ENCODE measurements around the gene KHK.

DNA sequence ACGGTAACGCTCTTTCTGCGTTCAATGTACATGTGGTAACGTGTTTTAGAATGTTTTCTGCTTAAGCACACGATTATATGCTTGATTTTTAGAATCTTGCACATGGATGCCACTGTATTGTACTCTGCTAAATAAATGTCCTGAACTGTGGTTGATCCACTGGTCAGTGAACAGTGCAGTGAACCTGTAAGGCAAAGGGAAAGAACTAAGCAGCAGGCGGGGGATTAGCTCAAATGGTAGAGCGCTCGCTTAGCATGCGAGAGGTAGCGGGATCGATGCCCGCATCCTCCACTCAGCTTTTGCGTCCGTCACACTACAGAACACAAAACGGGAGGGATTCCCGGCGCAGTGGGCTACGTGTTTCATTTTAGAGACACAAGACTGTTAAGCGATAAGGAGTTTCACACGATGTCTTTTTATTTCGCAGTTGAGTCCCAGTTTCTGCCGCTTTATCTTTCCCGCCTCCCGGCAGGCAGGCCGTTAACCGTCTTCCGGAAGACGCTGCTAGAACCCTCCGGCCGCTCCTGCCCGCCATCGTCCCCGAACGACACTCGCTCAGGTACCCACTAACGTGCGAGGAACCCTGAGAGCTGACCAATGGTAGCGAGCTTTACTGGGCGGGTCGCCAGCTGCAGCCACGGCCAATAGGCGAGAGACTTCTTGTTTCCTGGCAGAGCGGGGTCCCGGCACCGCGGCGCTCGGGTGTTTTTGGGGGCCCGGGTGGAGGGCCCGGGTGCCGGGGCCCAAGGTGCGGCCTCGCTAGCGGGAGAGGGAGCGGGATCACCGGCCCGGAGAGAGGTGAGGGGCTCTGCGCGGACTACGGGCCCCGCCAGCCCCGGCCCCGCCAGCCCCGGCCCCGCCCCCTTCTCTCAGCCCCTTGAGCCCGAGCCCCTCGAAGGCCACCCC is 35.3 kb upstream of the KHK start, which contains the start of gene AGBL5:
- TF ChIP-seq, protein P1, sequence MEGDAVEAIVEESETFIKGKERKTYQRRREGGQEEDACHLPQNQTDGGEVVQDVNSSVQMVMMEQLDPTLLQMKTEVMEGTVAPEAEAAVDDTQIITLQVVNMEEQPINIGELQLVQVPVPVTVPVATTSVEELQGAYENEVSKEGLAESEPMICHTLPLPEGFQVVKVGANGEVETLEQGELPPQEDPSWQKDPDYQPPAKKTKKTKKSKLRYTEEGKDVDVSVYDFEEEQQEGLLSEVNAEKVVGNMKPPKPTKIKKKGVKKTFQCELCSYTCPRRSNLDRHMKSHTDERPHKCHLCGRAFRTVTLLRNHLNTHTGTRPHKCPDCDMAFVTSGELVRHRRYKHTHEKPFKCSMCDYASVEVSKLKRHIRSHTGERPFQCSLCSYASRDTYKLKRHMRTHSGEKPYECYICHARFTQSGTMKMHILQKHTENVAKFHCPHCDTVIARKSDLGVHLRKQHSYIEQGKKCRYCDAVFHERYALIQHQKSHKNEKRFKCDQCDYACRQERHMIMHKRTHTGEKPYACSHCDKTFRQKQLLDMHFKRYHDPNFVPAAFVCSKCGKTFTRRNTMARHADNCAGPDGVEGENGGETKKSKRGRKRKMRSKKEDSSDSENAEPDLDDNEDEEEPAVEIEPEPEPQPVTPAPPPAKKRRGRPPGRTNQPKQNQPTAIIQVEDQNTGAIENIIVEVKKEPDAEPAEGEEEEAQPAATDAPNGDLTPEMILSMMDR (IDR thresholded peaks at IDR 0.05; ENCODE audit: insufficient read depth, low read length) = no peak
- peak; percentile 74 for TF ChIP-seq POLR2AphosphoS5 (IDR thresholded peaks at IDR 0.05; ENCODE audit: low read depth)

All from HL-60 (cell line).